GM23338 (cell line): ENCODE measurements around the gene COMTD1.

Experiments used
- CREB1 ChIP-seq: fragments of 250-450 bp; sonication (Bioruptor Pico); IDR thresholded peaks from 2 replicates; pipeline ENCODE4 v1.5.0; 2020; ENCODE audit warnings: low read depth, mild to moderate bottlenecking, moderate library complexity
- CTCF ChIP-seq, 2 experiments: fragments of 200-600 bp in 1 of 2; sonication (generic) in 1 of 2; conservative IDR thresholded peaks; 2 replicates each; pipeline versions ENCODE4 v1.5.1 to v1.6.1; 2016 to 2017; ENCODE audit warnings: antibody characterized with exemption in 2 of 2, low read depth in 2 of 2, mild to moderate bottlenecking in 2 of 2, moderate library complexity in 1 of 2
- ETS1 ChIP-seq: IDR thresholded peaks from 2 replicates; pipeline ENCODE4 v1.6.1; 2016; ENCODE audit warnings: antibody characterized with exemption
- EZH2 ChIP-seq: fragments of 200-600 bp; sonication (generic); IDR thresholded peaks from one replicate; pipeline ENCODE4 v1.8.0; 2017; ENCODE audit warnings: antibody characterized with exemption, mild to moderate bottlenecking, low read depth; ENCODE audit not compliant: unreplicated experiment
- EZH2phosphoT487 ChIP-seq: fragments of 200-600 bp; sonication (generic); IDR thresholded peaks from one replicate; pipeline ENCODE4 v1.8.1; 2018; ENCODE audit warnings: antibody characterized with exemption; ENCODE audit not compliant: unreplicated experiment
- JUNB ChIP-seq: IDR thresholded peaks from one replicate; pipeline ENCODE4 v1.6.1; 2016; ENCODE audit warnings: antibody characterized with exemption; ENCODE audit not compliant: unreplicated experiment
- NANOG ChIP-seq: IDR thresholded peaks from 2 replicates; pipeline ENCODE4 v1.6.1; 2016; ENCODE audit warnings: antibody characterized with exemption, borderline replicate concordance
- POLR2AphosphoS5 ChIP-seq: IDR thresholded peaks from 2 replicates; pipeline ENCODE4 v1.6.1; 2016; ENCODE audit warnings: antibody characterized with exemption, low read depth
- REST ChIP-seq: IDR thresholded peaks from one replicate; pipeline ENCODE4 v1.6.1; 2018; ENCODE audit warnings: antibody characterized with exemption; ENCODE audit not compliant: unreplicated experiment
- STAT1 ChIP-seq: IDR thresholded peaks from one replicate; pipeline ENCODE4 v1.6.1; 2016; ENCODE audit warnings: antibody characterized with exemption; ENCODE audit not compliant: unreplicated experiment
- ZNF114 ChIP-seq: fragments of 250-450 bp; sonication (Bioruptor Pico); IDR thresholded peaks from 2 replicates; pipeline ENCODE4 v1.5.0; 2020; ENCODE audit warnings: mild to moderate bottlenecking, moderate library complexity
- ZNF331 ChIP-seq: fragments of 250-450 bp; sonication (Bioruptor Pico); IDR thresholded peaks from 2 replicates; pipeline ENCODE4 v1.5.0; 2020; ENCODE audit warnings: low read depth, mild to moderate bottlenecking, moderate library complexity
- ZNF462 ChIP-seq: fragments of 250-450 bp; sonication (Bioruptor Pico); IDR thresholded peaks from 2 replicates; pipeline ENCODE4 v1.5.0; 2020; ENCODE audit warnings: mild to moderate bottlenecking, moderate library complexity

- TF ChIP-seq ZNF331 (no peak), CTCF (conservative IDR thresholded peaks at IDR 0.05; ENCODE audit: low read depth in 2 of 2) (no peak), CREB1 (CRISPR knock-in tag) (no peak), EZH2phosphoT487 (no peak), EZH2 (no peak), JUNB (no peak), POLR2AphosphoS5 (no peak), REST (no peak), ETS1 (no peak), STAT1 (no peak), ZNF114 (CRISPR knock-in tag) (no peak), NANOG (no peak), ZNF462 (no peak)
These were observed 9.7 kb downstream of the COMTD1 start for GRCh38 chr10:75226095-75226494.
